Astrocyte (in vitro differentiated cells and primary cell): Measurements from ENCODE around the gene CCDC146. TPM values are rescaled to one million over a fixed set of nuclear protein-coding genes. Genes with fewer than 3 reads are reported as not detected.

Source experiments
- DNase-seq: peaks from one replicate; pipeline ENCODE4 v3.0.0-alpha.2; 2010; ENCODE audit warnings: low read depth
- FAIRE-seq: peaks from 2 replicates; lab custom pipeline; 2011; peaks lifted over from hg19 to GRCh38; lab: Jason Lieb, UNC
- H2AFZ ChIP-seq: 2 replicates; pipeline ENCODE4 v1.6.0; 2012; ENCODE audit warnings: low read depth, low read length, inconsistent platforms
- H3K27ac ChIP-seq: 2 replicates; pipeline ENCODE4 v1.5.1; 2011; ENCODE audit warnings: low read depth, low read length, inconsistent platforms
- H3K27me3 ChIP-seq: 2 replicates; pipeline ENCODE4 v1.6.0; 2011; ENCODE audit warnings: low read length, inconsistent platforms; ENCODE audit not compliant: insufficient read depth
- H3K36me3 ChIP-seq: 2 replicates; pipeline ENCODE4 v1.5.1; 2011; ENCODE audit warnings: low read length, inconsistent platforms; ENCODE audit not compliant: insufficient read depth
- H3K4me1 ChIP-seq: 2 replicates; pipeline ENCODE4 v1.5.1; 2011; ENCODE audit warnings: low read length, inconsistent platforms; ENCODE audit not compliant: insufficient read depth
- H3K4me2 ChIP-seq: 2 replicates; pipeline ENCODE4 v1.6.0; 2012; ENCODE audit warnings: low read length, inconsistent platforms
- H3K4me3 ChIP-seq: 2 replicates; pipeline ENCODE4 v1.5.1; 2011; ENCODE audit warnings: low read depth, mild to moderate bottlenecking, low read length, inconsistent platforms; ENCODE audit not compliant: insufficient read depth
- H3K79me2 ChIP-seq: 2 replicates; pipeline ENCODE4 v1.6.0; 2012; ENCODE audit warnings: mild to moderate bottlenecking, low read length, inconsistent platforms; ENCODE audit not compliant: insufficient read depth
- H3K9ac ChIP-seq: 2 replicates; pipeline ENCODE4 v1.6.0; 2012; ENCODE audit warnings: mild to moderate bottlenecking, low read length, inconsistent platforms
- H3K9me3 ChIP-seq: 2 replicates; pipeline ENCODE4 v1.5.1; 2012; ENCODE audit warnings: low read depth, mild to moderate bottlenecking, low read length, inconsistent platforms; ENCODE audit not compliant: insufficient read depth
- H4K20me1 ChIP-seq: 2 replicates; pipeline ENCODE4 v1.6.0; 2012; ENCODE audit warnings: low read length, inconsistent platforms; ENCODE audit not compliant: insufficient read depth
- H3K27ac Mint-ChIP-seq: one replicate; pipeline ENCODE4 v1.8.0; 2021; ENCODE audit warnings: mild to moderate bottlenecking, mixed read lengths; ENCODE audit not compliant: unreplicated experiment
- H3K27me3 Mint-ChIP-seq: one replicate; pipeline ENCODE4 v1.8.0; 2021; ENCODE audit warnings: low read depth, mixed read lengths; ENCODE audit not compliant: unreplicated experiment
- H3K36me3 Mint-ChIP-seq: one replicate; pipeline ENCODE4 v1.8.0; 2021; ENCODE audit warnings: low read depth, mixed read lengths; ENCODE audit not compliant: unreplicated experiment
- H3K4me1 Mint-ChIP-seq: one replicate; pipeline ENCODE4 v1.8.0; 2021; ENCODE audit warnings: low read depth, mixed read lengths; ENCODE audit not compliant: unreplicated experiment
- H3K4me3 Mint-ChIP-seq: one replicate; pipeline ENCODE4 v1.8.0; 2021; ENCODE audit warnings: mild to moderate bottlenecking, moderate library complexity, mixed read lengths; ENCODE audit not compliant: unreplicated experiment
- H3K9me3 Mint-ChIP-seq: one replicate; pipeline ENCODE4 v1.8.0; 2021; ENCODE audit warnings: mild to moderate bottlenecking, mixed read lengths; ENCODE audit not compliant: unreplicated experiment
- CTCF ChIP-seq: IDR thresholded peaks from 2 replicates; pipeline ENCODE4 v1.5.1; 2011; ENCODE audit warnings: low read depth, mild to moderate bottlenecking, inconsistent platforms, low read length, moderate library complexity; ENCODE audit not compliant: insufficient read depth
- EZH2 ChIP-seq: IDR thresholded peaks from 2 replicates; pipeline ENCODE4 v1.6.1; 2012; ENCODE audit warnings: mild to moderate bottlenecking, low read length, inconsistent platforms; ENCODE audit not compliant: insufficient read depth
- total RNA-seq: library from RNA; stranded (reverse); gene quantifications from 2 replicates; pipeline ENCODE4 v1.2.1, GENCODE V29; 2021

CCDC146 gene
- total RNA-seq, 1 donor from 2014 or later = 2.0 TPM

DNA sequence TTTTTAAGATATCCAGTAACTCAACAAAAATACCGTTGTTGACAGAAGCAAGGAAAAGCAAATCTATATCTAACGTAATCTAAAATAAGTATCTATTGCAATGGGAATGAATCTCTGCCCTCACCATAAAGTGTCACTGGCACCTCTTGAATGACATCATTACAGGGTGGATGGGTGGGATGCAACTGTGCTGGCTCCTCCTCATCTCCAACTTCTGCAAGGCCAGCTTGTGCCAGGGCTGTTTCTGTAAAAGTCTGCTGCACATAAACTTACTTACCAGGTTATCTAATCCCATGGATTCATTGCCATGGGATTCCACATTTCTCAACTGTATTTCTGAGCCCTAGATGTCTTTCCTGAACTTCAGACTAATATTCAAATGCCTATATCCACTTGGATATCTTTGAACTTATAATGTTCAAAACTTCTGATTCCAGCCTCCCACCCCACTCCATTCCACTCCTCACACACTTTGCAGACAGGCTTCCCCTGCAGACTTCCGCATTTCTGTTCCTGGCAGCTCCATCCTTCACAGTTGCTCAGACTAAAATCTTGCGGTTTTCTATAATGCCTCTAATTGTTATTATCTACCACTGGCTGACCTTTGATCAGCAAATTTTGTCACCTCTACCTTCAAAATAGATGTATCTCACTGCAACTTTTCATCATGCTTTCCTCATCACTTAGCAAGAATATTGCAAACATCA, 66.5 kb downstream of the CCDC146 start:
- Mint-ChIP-seq H3K4me3 (no peak overlapping the region), H3K36me3 (no peaks in the 10 kb centered on the region), H3K27me3 (no peaks in the 10 kb centered on the region), H3K4me1 (no peaks in the 10 kb centered on the region), H3K27ac (no peak overlapping the region), H3K9me3 (peaks cover 3% of the 10 kb centered on the region)
- Histone ChIP-seq H3K27ac (no peak overlapping the region), H3K27me3 (no peaks in the 10 kb centered on the region), H3K4me2 (no peak overlapping the region), H4K20me1 (no peaks in the 10 kb centered on the region), H3K4me1 (no peaks in the 10 kb centered on the region), H3K79me2 (no peaks in the 10 kb centered on the region), H3K9ac (no peak overlapping the region), H3K36me3 (no peaks in the 10 kb centered on the region), H3K4me3 (no peak overlapping the region), H3K9me3 (no peaks in the 10 kb centered on the region), H2AFZ (no peak overlapping the region)
- no peak for DNase-seq
- FAIRE-seq = no peak
- no peak for TF ChIP-seq CTCF
- no peak for TF ChIP-seq EZH2

- Histone ChIP-seq H3K4me3 (no peak overlapping the region), H3K79me2 (no peaks in the 10 kb centered on the region), H4K20me1 (no peaks in the 10 kb centered on the region), H3K9ac (no peak overlapping the region), H3K9me3 (no peaks in the 10 kb centered on the region), H3K4me1 (peaks cover 3% of the 10 kb centered on the region), H3K36me3 (no peaks in the 10 kb centered on the region), H2AFZ (no peak overlapping the region), H3K27me3 (no peaks in the 10 kb centered on the region), H3K4me2 (no peak overlapping the region), H3K27ac (no peak overlapping the region)
- TF ChIP-seq CTCF = no peak
- TF ChIP-seq EZH2 = no peak
- peaks cover 8% of the 10 kb centered on the region for H3K27me3 Mint-ChIP-seq
- H3K9me3 Mint-ChIP-seq = no peaks in the 10 kb centered on the region
- no peak for FAIRE-seq
- H3K4me1 Mint-ChIP-seq = no peaks in the 10 kb centered on the region
- no peak for DNase-seq
- H3K4me3 Mint-ChIP-seq = no peak overlapping the region
- H3K36me3 Mint-ChIP-seq = no peaks in the 10 kb centered on the region
- H3K27ac Mint-ChIP-seq = no peak overlapping the region
These were observed 74.7 kb downstream of the CCDC146 start for GRCh38 chr7:77197141-77197540.
